Right ventricle myocardium inferior (tissue), 1 donor: Measurements from ENCODE around the gene VSIG1. TPM values are rescaled to one million over a fixed set of nuclear protein-coding genes. Genes with fewer than 3 reads are reported as not detected.

Source experiments
- ATAC-seq: fragments of 200-7000 bp; cut with Tn5 transposase; one replicate; pipeline ENCODE4 v1.9.1; 2020; ENCODE audit warnings: mild to moderate bottlenecking, moderate library complexity
- DNase-seq: peaks from one replicate; pipeline ENCODE4 v3.0.0; 2021; ENCODE audit errors: missing footprints
- intact Hi-C: fragments of 100-400 bp; cut with DNase I; formaldehyde crosslinking; loops from one replicate; pipeline ENCODE4 v1.11.0; 2022
- long read RNA-seq: library from polyadenylated mRNA; unstranded; transcript quantifications from one replicate; pipeline ENCODE4 v2.0.0, GENCODE V29; 2021
- total RNA-seq: library from RNA; stranded (reverse); fragmentation: NEBNext Ultra II Directional; extraction: Animal tissue kit (Norgen Biotek cat#: 25700); gene quantifications from one replicate; pipeline ENCODE4 v1.2.1, GENCODE V29; 2021
- donor health status: DM: no; HTN: yes; CAD: no; lungs with severe emphysema.

Gene VSIG1
- total RNA-seq = not detected
- long read RNA-seq = 0 reads

DNA sequence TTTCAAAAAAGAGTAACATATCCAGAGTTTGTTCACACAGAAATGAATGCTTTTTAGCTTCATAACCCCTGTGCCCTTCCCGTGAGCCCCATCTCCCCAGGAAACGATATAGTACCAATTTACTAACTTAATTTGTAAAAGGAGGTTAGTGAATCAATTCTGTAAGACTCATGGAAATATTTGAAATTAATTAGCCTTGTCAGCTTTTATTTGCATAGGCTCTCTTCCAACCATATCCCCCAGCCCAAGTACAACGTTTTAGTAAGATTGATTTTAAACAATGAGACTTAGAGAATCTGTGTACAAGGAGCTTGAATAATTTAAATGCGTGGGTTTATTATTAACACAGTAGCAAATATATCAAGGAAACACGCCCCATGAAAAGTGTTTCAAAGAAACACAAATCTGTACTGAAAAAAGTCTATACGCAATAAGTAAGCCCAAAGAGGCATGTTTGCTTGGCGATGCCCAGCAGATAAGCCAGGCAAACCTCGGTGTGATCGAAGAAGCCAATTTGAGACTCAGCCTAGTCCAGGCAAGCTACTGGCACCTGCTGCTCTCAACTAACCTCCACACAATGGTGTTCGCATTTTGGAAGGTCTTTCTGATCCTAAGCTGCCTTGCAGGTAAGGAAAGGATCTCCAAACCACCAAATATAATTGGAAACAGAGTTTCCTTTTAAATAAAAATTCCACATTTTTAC is at the start of gene VSIG1:
Gene VSIG1, plus strand, starts transcription at position 512 of the 703 bp plus-strand sequence. Its CDS starts 66 bp downstream, at position 578.
- DNase-seq = no peak
- intact Hi-C loops = no loop called here
- ATAC-seq = no peak

GRCh38 chrX:107996124-107996523 is 48.7 kb upstream of the VSIG1 start:
- DNase-seq (no peak), ATAC-seq (no peak)
- intact Hi-C loops = no loop called here

DNA sequence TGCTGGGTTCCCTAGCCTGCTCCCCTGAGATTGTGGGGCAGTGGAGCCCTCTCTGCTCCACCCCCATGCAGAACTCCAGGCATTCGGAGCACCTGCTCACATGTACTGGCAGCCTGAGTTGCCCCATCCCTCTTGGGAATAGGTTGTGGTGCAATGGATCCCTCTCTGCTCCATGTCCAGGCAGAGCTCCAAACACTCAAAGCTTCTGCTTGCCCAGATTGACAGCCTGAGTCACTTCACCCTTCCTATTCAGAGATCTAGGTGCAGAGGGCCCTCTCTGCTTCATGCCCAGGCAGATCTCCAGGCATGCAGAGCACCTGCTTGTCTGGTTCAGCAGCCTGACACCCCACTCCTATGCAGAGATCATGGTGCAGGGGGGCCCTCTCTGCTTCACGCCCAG is 44.1 kb upstream of the VSIG1 start:
- DNase-seq (no peak), ATAC-seq (no peak)
- intact Hi-C loops = no loop called here

GRCh38 chrX:108001218-108001814 is 43.5 kb upstream of the VSIG1 start:
- no peak for DNase-seq
- intact Hi-C loops = no loop called here
- ATAC-seq = no peak

GRCh38 chrX:108018656-108019381 is 26.0 kb upstream of the VSIG1 start:
- intact Hi-C loops = loop anchor here (5.0 kb wide), 1 partner anchor 118 kb away; no protein-coding TSS in a partner anchor
- ATAC-seq (no peak), DNase-seq (no peak)

- intact Hi-C loops = loop anchor here (5.0 kb wide), 1 partner anchor 118 kb away; no protein-coding TSS in a partner anchor
- ATAC-seq (no peak), DNase-seq (no peak)
Measured at GRCh38 chrX:108019382-108019875, 25.4 kb upstream of the VSIG1 start.

- DNase-seq = no peak
- intact Hi-C loops = loop anchor here (5.0 kb wide), 1 partner anchor 52 kb away; no protein-coding TSS in a partner anchor
- ATAC-seq = no peak
Measured at GRCh38 chrX:108020631-108021030, 24.2 kb upstream of the VSIG1 start.

DNA sequence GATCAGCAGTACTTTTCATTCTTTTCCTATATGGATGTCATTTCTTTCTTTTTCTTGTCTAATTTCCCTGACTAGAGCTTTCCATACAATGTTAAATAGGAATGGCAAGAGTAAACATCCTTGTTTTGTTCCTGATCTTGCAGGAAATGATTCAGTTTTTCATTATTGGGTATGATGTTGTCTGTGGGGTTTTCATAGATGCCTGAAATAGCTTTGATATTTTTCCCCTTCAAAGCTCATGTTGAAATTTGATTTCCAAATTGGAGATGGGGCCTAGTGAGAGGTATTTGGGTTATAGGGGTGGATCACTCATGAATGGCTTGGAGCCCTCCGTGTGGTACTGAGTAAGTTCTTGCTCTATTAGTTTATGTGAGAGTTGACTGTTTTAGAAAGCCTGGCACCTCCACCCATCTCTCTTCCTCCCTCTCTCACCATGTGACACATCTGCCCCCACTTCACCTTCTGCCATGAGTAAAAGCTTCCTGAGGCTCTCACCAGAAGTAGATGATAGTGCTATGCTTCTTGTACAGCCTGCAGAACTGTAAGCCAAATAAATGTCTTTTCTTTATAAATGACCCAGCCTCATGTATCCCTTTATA is 22.3 kb upstream of the VSIG1 start:
- intact Hi-C loops = loop anchor here (5.0 kb wide), 1 partner anchor 50 kb away; no protein-coding TSS in a partner anchor
- DNase-seq = no peak
- no peak for ATAC-seq

- ATAC-seq = no peak
- no peak for DNase-seq
- intact Hi-C loops = no loop called here
Measured at GRCh38 chrX:108025376-108025775, 19.5 kb upstream of the VSIG1 start.

GRCh38 chrX:108025954-108026600 is 18.8 kb upstream of the VSIG1 start:
- no peak for DNase-seq
- no peak for ATAC-seq
- intact Hi-C loops = no loop called here

GRCh38 chrX:108028854-108029253 is 16.0 kb upstream of the VSIG1 start:
- DNase-seq = no peak
- ATAC-seq = no peak
- intact Hi-C loops = no loop called here

- no peak for DNase-seq
- intact Hi-C loops = no loop called here
- ATAC-seq = no peak
Measured at GRCh38 chrX:108029928-108030711, 14.7 kb upstream of the VSIG1 start.

DNA sequence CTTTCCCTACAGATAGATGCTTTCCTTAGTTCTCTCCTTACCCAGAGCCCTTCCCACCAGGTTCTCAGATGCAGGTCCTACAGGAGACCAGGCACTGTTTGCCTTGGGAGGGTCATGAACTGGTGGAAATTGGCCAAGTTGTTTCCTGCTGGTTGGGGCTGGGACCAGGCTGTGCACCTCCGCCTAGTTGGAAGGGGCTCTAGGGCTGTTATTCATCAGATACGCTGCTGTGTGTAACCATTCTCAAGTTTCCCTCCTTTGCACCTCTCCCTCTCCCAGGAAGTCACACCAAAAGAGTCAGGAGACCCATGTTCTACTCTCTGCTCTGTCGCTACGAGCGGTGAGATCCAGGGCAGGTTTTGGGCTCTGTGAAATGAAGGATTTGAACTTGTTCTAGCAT is 11.9 kb upstream of the VSIG1 start:
- DNase-seq (no peak), ATAC-seq (no peak)
- intact Hi-C loops = no loop called here

DNA sequence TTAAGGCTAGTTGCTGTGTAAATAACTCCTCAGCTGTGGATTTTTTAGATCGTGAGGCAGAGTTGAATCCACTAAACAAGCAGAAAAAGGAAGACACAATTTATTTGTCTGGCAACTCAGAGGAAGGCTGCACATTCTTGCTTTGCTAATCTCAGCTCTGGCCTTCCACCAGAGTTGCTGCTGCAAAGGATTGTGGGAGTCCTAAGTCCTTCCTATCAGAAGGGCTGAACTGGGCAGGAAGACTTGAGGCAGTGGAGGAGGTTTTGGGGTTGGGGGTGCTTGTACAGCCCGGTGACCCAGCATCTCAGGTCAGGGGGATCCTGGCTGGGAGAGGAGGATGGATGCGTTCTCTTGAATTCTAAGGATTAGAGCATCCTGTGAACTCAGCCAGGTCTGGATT is 11.0 kb upstream of the VSIG1 start:
- ATAC-seq = no peak

GRCh38 chrX:108034725-108035124 is 10.1 kb upstream of the VSIG1 start:
- intact Hi-C loops = no loop called here
- DNase-seq (no peak), ATAC-seq (no peak)

More for the DNA sequence above, 11.0 kb upstream of the VSIG1 start:
- intact Hi-C loops = no loop called here
- DNase-seq = no peak

GRCh38 chrX:108036298-108036973 is 8.4 kb upstream of the VSIG1 start:
- DNase-seq (no peak), ATAC-seq (no peak)
- intact Hi-C loops = no loop called here

DNA sequence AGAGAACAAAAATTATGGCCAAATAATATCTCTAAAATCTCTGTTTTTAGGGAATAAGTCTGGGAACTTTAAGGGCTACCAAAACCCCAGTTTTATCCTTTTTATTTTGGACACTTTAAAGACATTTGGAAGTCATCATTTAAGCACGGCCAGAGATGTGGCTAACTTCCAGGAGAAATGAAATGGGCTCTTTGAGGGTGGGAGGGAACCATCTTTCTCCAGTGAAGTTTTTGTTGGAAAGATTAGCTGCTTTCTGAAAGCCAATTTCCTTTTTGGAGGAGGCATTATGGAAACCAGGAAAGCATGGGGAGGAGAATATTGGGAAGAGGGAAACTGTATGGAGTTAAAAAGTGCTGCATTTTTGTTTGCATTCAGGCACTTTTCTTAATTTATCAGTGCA is 4.8 kb downstream of the VSIG1 start:
- no peak for DNase-seq
- no peak for ATAC-seq
- intact Hi-C loops = no loop called here
